Uterus (tissue), 4 donors: Measurements from ENCODE around the gene NOP9. TPM values are rescaled to one million over a fixed set of nuclear protein-coding genes. Genes with fewer than 3 reads are reported as not detected.

ENCODE experiments used
- DNase-seq, 2 donors: peaks; one replicate each; pipeline ENCODE4 v3.0.0-alpha.2; 2019 to 2020
- H3K27ac ChIP-seq, 2 donors: fragments of 200-600 bp; sonication (generic); 1 replicate in 1 of 2; 2 replicates in 1 of 2; pipeline ENCODE4 v1.5.1; 2016 to 2018
- H3K27me3 ChIP-seq, 2 donors: fragments of 200-600 bp; sonication (generic); one replicate each; pipeline ENCODE4 v1.5.1; 2018 to 2019; ENCODE audit warnings: control low read depth in 1 of 2
- H3K36me3 ChIP-seq, 2 donors: fragments of 200-600 bp; sonication (generic); one replicate each; pipeline ENCODE4 v1.5.1; 2019; ENCODE audit warnings: control low read depth in 1 of 2
- H3K4me1 ChIP-seq, 2 donors: fragments of 200-600 bp; sonication (generic); one replicate each; pipeline ENCODE4 v1.5.1; 2018 to 2019; ENCODE audit warnings: control low read depth in 1 of 2
- H3K4me3 ChIP-seq, 2 donors: fragments of 200-600 bp; sonication (generic); 1 replicate in 1 of 2; 2 replicates in 1 of 2; pipeline ENCODE4 v1.5.1; 2018 to 2019; ENCODE audit warnings: mild to moderate bottlenecking in 1 of 2
- H3K9me3 ChIP-seq, 2 donors: fragments of 200-600 bp; sonication (generic); one replicate each; pipeline ENCODE4 v1.5.1; 2019; ENCODE audit warnings: control low read depth in 1 of 2
- POLR2A ChIP-seq, 2 donors: fragments of 450-650 bp; IDR thresholded peaks; one replicate each; pipeline ENCODE4 v1.6.1; 2016; ENCODE audit warnings: antibody characterized with exemption in 2 of 2, mild to moderate bottlenecking in 1 of 2, moderate library complexity in 1 of 2
- intact Hi-C: fragments of 100-400 bp; cut with DNase I; formaldehyde crosslinking; loops from one replicate; pipeline ENCODE4 v1.15.1; 2023; ENCODE audit warnings: low total_unique reads
- total RNA-seq, 4 donors: library from RNA; depleted of rRNA in 3 of 4; stranded (reverse); fragments of >200 nt in 3 of 4; gene quantifications; one replicate each; pipeline versions ENCODE4 v1.1.0 to v1.2.4, GENCODE V29; 2014 to 2023
- TF ChIP-seq, protein P1 (sequence below), 4 experiments: fragments of 200-600 bp in 2 of 4; fragments of 450-650 bp in 2 of 4; sonication (generic) in 2 of 4; IDR thresholded peaks; one replicate each; pipeline ENCODE4 v1.5.1; 2016 to 2019; ENCODE audit warnings: antibody characterized with exemption in 4 of 4, mild to moderate bottlenecking in 2 of 4, moderate library complexity in 1 of 4
- donor health status: DM: yes; HTN: yes; CAD: no.

Gene NOP9
- total RNA-seq, 4 donors from 2014 or later = 5.0 to 23.5 (median 22.5) TPM

DNA sequence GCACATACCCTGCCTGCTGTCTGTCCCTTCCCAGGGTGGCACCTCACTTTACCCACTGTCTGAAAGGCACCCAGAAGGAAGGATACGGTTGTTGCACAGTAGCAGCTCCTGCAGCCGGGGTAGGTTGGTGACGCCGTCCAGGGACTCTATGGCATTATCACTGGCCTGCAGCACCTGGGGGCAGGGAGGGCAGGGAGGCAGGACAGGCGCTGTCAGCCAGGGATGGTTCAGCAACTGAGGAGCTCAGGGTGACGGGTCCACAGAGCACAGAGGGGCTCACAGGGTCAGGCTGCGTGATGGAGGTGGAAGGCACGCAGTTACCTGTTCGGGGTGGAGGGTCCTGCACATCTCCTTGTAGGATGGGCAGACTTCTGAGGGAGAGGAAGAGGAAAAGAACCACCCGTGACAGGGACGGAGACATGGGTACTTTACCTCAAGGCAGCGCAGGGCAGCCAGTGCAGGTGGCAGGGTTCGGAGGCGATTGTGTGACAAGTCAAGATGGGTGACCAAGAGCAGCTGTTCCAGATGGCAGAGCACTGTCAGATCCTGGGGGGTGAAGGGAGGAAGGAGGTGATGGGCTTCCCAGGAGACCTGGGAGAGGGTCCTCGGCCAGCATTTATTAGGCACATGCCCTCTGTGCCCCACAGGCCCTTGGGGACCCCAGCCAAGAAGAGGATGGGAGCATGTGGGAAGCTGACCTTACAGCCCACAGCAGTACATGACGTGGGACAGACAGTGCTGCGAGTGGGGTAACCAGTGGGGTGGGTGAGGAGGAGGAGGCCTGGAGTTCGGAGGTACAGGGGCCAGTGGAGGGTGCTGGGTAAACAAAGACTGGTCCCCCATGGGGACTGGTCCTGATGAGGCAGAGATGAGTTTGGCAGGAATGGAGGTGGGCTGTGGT lies 33.1 kb upstream of the NOP9 start:
- H3K4me3 ChIP-seq = no peak overlapping the region
- H3K27me3 ChIP-seq = no peaks in the 10 kb centered on the region
- no peaks in the 10 kb centered on the region for H3K36me3 ChIP-seq
- H3K9me3 ChIP-seq = no peaks in the 10 kb centered on the region
- intact Hi-C loops = no loop called here
- TF ChIP-seq POLR2A (IDR thresholded peaks at IDR 0.05) = no peak
- TF ChIP-seq, protein P1, sequence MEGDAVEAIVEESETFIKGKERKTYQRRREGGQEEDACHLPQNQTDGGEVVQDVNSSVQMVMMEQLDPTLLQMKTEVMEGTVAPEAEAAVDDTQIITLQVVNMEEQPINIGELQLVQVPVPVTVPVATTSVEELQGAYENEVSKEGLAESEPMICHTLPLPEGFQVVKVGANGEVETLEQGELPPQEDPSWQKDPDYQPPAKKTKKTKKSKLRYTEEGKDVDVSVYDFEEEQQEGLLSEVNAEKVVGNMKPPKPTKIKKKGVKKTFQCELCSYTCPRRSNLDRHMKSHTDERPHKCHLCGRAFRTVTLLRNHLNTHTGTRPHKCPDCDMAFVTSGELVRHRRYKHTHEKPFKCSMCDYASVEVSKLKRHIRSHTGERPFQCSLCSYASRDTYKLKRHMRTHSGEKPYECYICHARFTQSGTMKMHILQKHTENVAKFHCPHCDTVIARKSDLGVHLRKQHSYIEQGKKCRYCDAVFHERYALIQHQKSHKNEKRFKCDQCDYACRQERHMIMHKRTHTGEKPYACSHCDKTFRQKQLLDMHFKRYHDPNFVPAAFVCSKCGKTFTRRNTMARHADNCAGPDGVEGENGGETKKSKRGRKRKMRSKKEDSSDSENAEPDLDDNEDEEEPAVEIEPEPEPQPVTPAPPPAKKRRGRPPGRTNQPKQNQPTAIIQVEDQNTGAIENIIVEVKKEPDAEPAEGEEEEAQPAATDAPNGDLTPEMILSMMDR (IDR thresholded peaks at IDR 0.05) = no peak
- no peaks in the 10 kb centered on the region for H3K4me1 ChIP-seq
- DNase-seq = no peak
- H3K27ac ChIP-seq = no peak overlapping the region

DNA sequence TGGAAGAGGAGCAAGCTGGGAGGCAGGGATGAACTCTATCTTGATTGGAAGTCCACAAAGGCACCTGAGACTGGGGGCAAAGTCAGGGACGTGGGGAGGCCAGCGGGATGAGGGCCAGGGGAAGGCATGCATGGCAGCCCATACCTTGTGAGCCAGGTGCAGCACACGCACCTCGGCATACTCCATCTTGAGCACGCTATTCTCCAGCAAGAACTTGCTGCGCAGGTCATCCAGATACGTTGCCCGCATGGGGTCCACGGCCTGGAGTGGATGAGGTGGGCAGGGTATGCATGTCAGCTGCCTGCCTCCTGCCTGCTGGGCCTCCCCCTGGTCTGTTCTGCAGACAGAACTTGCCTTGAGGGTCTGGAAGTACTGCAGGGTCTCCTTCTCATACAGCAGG lies 32.1 kb upstream of the NOP9 start:
- no peaks in the 10 kb centered on the region for H3K4me1 ChIP-seq
- no peaks in the 10 kb centered on the region for H3K9me3 ChIP-seq
- H3K27ac ChIP-seq = no peak overlapping the region
- no peaks in the 10 kb centered on the region for H3K36me3 ChIP-seq
- intact Hi-C loops = no loop called here
- TF ChIP-seq POLR2A (IDR thresholded peaks at IDR 0.05) = no peak
- TF ChIP-seq, protein P1 (IDR thresholded peaks at IDR 0.05) = no peak
- no peaks in the 10 kb centered on the region for H3K27me3 ChIP-seq
- H3K4me3 ChIP-seq = no peak overlapping the region
- no peak for DNase-seq

DNA sequence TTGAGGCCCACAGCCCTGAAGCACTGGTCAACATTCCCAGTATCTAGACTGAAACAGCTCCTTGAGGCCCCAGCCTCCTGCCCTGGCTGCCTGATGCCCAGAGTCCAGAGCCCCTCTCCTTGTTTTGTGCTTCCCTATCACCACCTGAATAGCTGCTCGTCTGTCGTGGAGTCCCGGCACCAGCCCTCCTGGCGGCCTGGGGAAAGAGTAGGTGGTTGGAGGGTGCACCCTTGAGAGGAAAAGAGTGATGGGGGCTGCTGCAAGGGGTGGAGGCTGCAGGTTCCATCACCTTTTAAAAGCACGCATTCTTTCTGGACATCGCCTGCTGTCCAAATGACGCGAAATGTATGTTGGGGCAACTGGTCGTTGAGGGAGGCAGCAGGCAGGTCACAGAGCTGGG lies 31.4 kb upstream of the NOP9 start:
- no peak overlapping the region for H3K4me3 ChIP-seq
- no peak overlapping the region for H3K27ac ChIP-seq
- H3K36me3 ChIP-seq = no peaks in the 10 kb centered on the region
- H3K4me1 ChIP-seq = no peaks in the 10 kb centered on the region
- TF ChIP-seq, protein P1 (IDR thresholded peaks at IDR 0.05) = no peak
- no peak for TF ChIP-seq POLR2A (IDR thresholded peaks at IDR 0.05)
- H3K9me3 ChIP-seq = no peaks in the 10 kb centered on the region
- H3K27me3 ChIP-seq = no peaks in the 10 kb centered on the region
- no peak for DNase-seq
- intact Hi-C loops = no loop called here

DNA sequence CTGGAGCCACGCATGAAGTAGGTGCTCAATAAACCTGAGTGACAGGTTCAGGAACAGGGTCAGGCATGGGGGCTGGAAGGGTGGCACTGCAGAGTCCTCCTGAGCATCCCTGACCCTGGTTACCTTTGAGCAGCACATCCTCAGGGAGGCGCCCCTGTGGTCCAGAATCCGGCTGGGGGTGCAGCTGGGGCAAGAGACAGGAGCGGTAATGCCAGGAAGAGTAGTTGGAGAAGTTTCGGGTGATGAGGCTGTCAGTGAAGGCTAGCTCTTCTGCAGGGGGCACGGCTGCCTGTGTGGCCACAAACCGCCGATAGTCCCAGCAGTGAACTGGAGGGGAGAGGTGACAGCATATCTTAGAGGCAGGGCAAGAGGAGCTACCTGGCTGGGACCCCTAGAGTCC lies 30.3 kb upstream of the NOP9 start:
- Histone ChIP-seq H3K4me3 (no peak overlapping the region), H3K4me1 (no peaks in the 10 kb centered on the region), H3K27ac (no peak overlapping the region), H3K36me3 (no peaks in the 10 kb centered on the region), H3K27me3 (no peaks in the 10 kb centered on the region), H3K9me3 (no peaks in the 10 kb centered on the region)
- intact Hi-C loops = no loop called here
- no peak for DNase-seq
- no peak for TF ChIP-seq POLR2A (IDR thresholded peaks at IDR 0.05)
- TF ChIP-seq, protein P1 (IDR thresholded peaks at IDR 0.05) = no peak

DNA sequence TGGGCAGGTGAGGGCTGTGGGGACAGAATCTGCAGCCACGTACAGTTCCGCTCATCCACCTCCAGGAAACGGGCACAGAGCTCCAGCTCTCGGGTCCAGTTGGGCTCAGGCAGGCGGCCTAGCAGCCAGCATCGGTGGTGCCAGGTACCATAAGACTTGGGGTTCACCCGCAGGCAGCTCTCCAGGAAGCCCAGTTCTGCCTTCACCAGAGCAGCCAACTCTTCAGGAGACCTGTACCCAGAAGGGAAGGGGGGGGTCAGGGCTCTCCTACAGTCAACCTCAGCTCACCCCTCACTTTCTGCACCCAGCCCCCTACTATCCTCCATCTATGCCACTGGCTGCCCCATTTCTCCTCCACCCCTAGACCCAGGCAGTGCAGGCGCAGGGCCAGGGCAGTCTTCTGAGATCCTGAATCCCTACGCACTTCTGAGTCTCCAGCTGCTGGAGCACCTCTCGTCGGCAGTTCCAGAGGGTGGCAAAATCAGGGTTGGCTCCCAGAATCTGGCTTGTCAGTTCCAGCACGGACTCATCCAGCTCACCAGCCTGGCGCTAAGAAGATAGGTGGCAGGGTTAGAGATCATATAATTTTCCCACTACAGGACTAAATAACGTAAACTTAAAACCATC lies 29.6 kb upstream of the NOP9 start:
- no peaks in the 10 kb centered on the region for H3K36me3 ChIP-seq
- H3K27me3 ChIP-seq = no peaks in the 10 kb centered on the region
- TF ChIP-seq POLR2A (IDR thresholded peaks at IDR 0.05) = no peak
- TF ChIP-seq, protein P1 (IDR thresholded peaks at IDR 0.05) = no peak
- H3K4me3 ChIP-seq = no peak overlapping the region
- DNase-seq = no peak
- intact Hi-C loops = no loop called here
- no peaks in the 10 kb centered on the region for H3K9me3 ChIP-seq
- H3K27ac ChIP-seq = no peak overlapping the region
- no peaks in the 10 kb centered on the region for H3K4me1 ChIP-seq
